Measurements from ENCODE around the gene MATN1.
"Not testable (repeated sequence)": the region's sequence is repeated elsewhere in the genome, so short reads cannot be mapped to it uniquely, and the experiment has no call there.

MATN1 gene

GRCh38 chr1:30723331-30723755 lies at the start of gene MATN1:
Gene MATN1, minus strand, starts transcription at chr1:30723585. Its CDS starts 34 bp downstream, at chr1:30723551.
- H3K36me3 ChIP-seq (ENCODE audit: insufficient read depth, low read length), result no peaks in the 10 kb centered on the region
- H3K4me3 ChIP-seq (ENCODE audit: low read length), result no peak within 1 kb of the TSS
- H3K27me3 ChIP-seq (ENCODE audit: insufficient read depth, low read length), result no peaks in the 10 kb centered on the region
- no peaks in the 10 kb centered on the region for H3K9me3 ChIP-seq (ENCODE audit: low read length)
- H3K4me1 ChIP-seq (ENCODE audit: insufficient read depth, low read length), result peaks cover 26% of the 10 kb centered on the region
- H2AFZ ChIP-seq (ENCODE audit: low read depth, low read length), result no peak within 1 kb of the TSS

GRCh38 chr1:30771005-30771404 lies 47.6 kb upstream of the MATN1 start:
- Histone ChIP-seq H3K4me1 (ENCODE audit: insufficient read depth, low read length) (peaks cover 7% of the 10 kb centered on the region), H3K27me3 (ENCODE audit: insufficient read depth, low read length) (peaks cover 2% of the 10 kb centered on the region), H3K9me3 (ENCODE audit: low read length) (no peaks in the 10 kb centered on the region), H3K36me3 (ENCODE audit: insufficient read depth, low read length) (no peaks in the 10 kb centered on the region), H2AFZ (ENCODE audit: low read depth, low read length) (no peak overlapping the region), H3K4me3 (ENCODE audit: low read length) (no peak overlapping the region)

- Histone ChIP-seq H2AFZ (ENCODE audit: low read depth, low read length) (no peak overlapping the region), H3K36me3 (ENCODE audit: insufficient read depth, low read length) (no peaks in the 10 kb centered on the region), H3K4me1 (ENCODE audit: insufficient read depth, low read length) (peaks cover 7% of the 10 kb centered on the region), H3K4me3 (ENCODE audit: low read length) (no peak overlapping the region), H3K9me3 (ENCODE audit: low read length) (no peaks in the 10 kb centered on the region), H3K27me3 (ENCODE audit: insufficient read depth, low read length) (peaks cover 2% of the 10 kb centered on the region)
Observed at GRCh38 chr1:30770150-30770549, 46.8 kb upstream of the MATN1 start.

- Histone ChIP-seq H3K36me3 (ENCODE audit: insufficient read depth, low read length) (no peaks in the 10 kb centered on the region), H3K4me3 (ENCODE audit: low read length) (no peak overlapping the region), H3K4me1 (ENCODE audit: insufficient read depth, low read length) (peaks cover 4% of the 10 kb centered on the region), H3K27me3 (ENCODE audit: insufficient read depth, low read length) (peaks cover 2% of the 10 kb centered on the region), H3K9me3 (ENCODE audit: low read length) (no peaks in the 10 kb centered on the region), H2AFZ (ENCODE audit: low read depth, low read length) (no peak overlapping the region)
Observed at GRCh38 chr1:30768830-30769718, 45.7 kb upstream of the MATN1 start.

- Histone ChIP-seq H2AFZ (ENCODE audit: low read depth, low read length) (no peak overlapping the region), H3K9me3 (ENCODE audit: low read length) (no peaks in the 10 kb centered on the region), H3K27me3 (ENCODE audit: insufficient read depth, low read length) (peaks cover 3% of the 10 kb centered on the region), H3K4me1 (ENCODE audit: insufficient read depth, low read length) (no peaks in the 10 kb centered on the region), H3K4me3 (ENCODE audit: low read length) (no peak overlapping the region), H3K36me3 (ENCODE audit: insufficient read depth, low read length) (no peaks in the 10 kb centered on the region)
Observed at GRCh38 chr1:30768159-30768829, 44.9 kb upstream of the MATN1 start.

GRCh38 chr1:30766948-30767347 lies 43.6 kb upstream of the MATN1 start:
- not testable (repeated sequence) for H3K4me3 ChIP-seq (ENCODE audit: low read length); H3K27me3 ChIP-seq (ENCODE audit: insufficient read depth, low read length); H2AFZ ChIP-seq (ENCODE audit: low read depth, low read length); H3K9me3 ChIP-seq (ENCODE audit: low read length); H3K4me1 ChIP-seq (ENCODE audit: insufficient read depth, low read length); H3K36me3 ChIP-seq (ENCODE audit: insufficient read depth, low read length)

- peaks cover 6% of the 10 kb centered on the region for H3K27me3 ChIP-seq (ENCODE audit: insufficient read depth, low read length)
- H3K9me3 ChIP-seq (ENCODE audit: low read length), result no peaks in the 10 kb centered on the region
- no peaks in the 10 kb centered on the region for H3K36me3 ChIP-seq (ENCODE audit: insufficient read depth, low read length)
- H2AFZ ChIP-seq (ENCODE audit: low read depth, low read length), result no peak overlapping the region
- no peak overlapping the region for H3K4me3 ChIP-seq (ENCODE audit: low read length)
- H3K4me1 ChIP-seq (ENCODE audit: insufficient read depth, low read length), result peaks cover 12% of the 10 kb centered on the region
Observed at GRCh38 chr1:30765556-30766434, 42.4 kb upstream of the MATN1 start.

GRCh38 chr1:30764939-30765555 lies 41.7 kb upstream of the MATN1 start:
- Histone ChIP-seq H3K27me3 (ENCODE audit: insufficient read depth, low read length) (peaks cover 6% of the 10 kb centered on the region), H3K36me3 (ENCODE audit: insufficient read depth, low read length) (no peaks in the 10 kb centered on the region), H2AFZ (ENCODE audit: low read depth, low read length) (no peak overlapping the region), H3K4me1 (ENCODE audit: insufficient read depth, low read length) (peaks cover 14% of the 10 kb centered on the region), H3K9me3 (ENCODE audit: low read length) (no peaks in the 10 kb centered on the region), H3K4me3 (ENCODE audit: low read length) (no peak overlapping the region)

- no peaks in the 10 kb centered on the region for H3K36me3 ChIP-seq (ENCODE audit: insufficient read depth, low read length)
- H3K4me1 ChIP-seq (ENCODE audit: insufficient read depth, low read length), result peaks cover 14% of the 10 kb centered on the region
- peaks cover 6% of the 10 kb centered on the region for H3K27me3 ChIP-seq (ENCODE audit: insufficient read depth, low read length)
- H3K4me3 ChIP-seq (ENCODE audit: low read length), result no peak overlapping the region
- no peak overlapping the region for H2AFZ ChIP-seq (ENCODE audit: low read depth, low read length)
- no peaks in the 10 kb centered on the region for H3K9me3 ChIP-seq (ENCODE audit: low read length)
Observed at GRCh38 chr1:30764396-30764795, 41.0 kb upstream of the MATN1 start.

GRCh38 chr1:30763651-30764248 lies 40.4 kb upstream of the MATN1 start:
- H3K4me1 ChIP-seq (ENCODE audit: insufficient read depth, low read length), result peaks cover 14% of the 10 kb centered on the region

GRCh38 chr1:30762930-30763650 lies 39.7 kb upstream of the MATN1 start:
- Histone ChIP-seq H3K27me3 (ENCODE audit: insufficient read depth, low read length) (peaks cover 6% of the 10 kb centered on the region), H2AFZ (ENCODE audit: low read depth, low read length) (no peak overlapping the region), H3K4me1 (ENCODE audit: insufficient read depth, low read length) (peaks cover 14% of the 10 kb centered on the region), H3K4me3 (ENCODE audit: low read length) (no peak overlapping the region), H3K36me3 (ENCODE audit: insufficient read depth, low read length) (no peaks in the 10 kb centered on the region), H3K9me3 (ENCODE audit: low read length) (no peaks in the 10 kb centered on the region)

More at GRCh38 chr1:30763651-30764248, 40.4 kb upstream of the MATN1 start:
- no peak overlapping the region for H2AFZ ChIP-seq (ENCODE audit: low read depth, low read length)
- H3K4me3 ChIP-seq (ENCODE audit: low read length), result no peak overlapping the region
- peaks cover 6% of the 10 kb centered on the region for H3K27me3 ChIP-seq (ENCODE audit: insufficient read depth, low read length)
- no peaks in the 10 kb centered on the region for H3K36me3 ChIP-seq (ENCODE audit: insufficient read depth, low read length)
- H3K9me3 ChIP-seq (ENCODE audit: low read length), result no peaks in the 10 kb centered on the region
